GM18873 (cell line): ENCODE data around the gene ALK.

Experiments
- ATAC-seq: cut with Tn5 transposase; IDR thresholded peaks from one replicate; pipeline ENCODE4 v1.9.1; 2021; ENCODE audit warnings: mild to moderate bottlenecking, moderate library complexity, moderate number of reproducible peaks; ENCODE audit not compliant: unreplicated experiment, low FRiP score

ALK gene

GRCh38 chr2:29589440-29590103, 331.8 kb downstream of the ALK start:
- no peak for ATAC-seq

- no peak for ATAC-seq
Measured at GRCh38 chr2:29587402-29588190, 333.8 kb downstream of the ALK start.

DNA sequence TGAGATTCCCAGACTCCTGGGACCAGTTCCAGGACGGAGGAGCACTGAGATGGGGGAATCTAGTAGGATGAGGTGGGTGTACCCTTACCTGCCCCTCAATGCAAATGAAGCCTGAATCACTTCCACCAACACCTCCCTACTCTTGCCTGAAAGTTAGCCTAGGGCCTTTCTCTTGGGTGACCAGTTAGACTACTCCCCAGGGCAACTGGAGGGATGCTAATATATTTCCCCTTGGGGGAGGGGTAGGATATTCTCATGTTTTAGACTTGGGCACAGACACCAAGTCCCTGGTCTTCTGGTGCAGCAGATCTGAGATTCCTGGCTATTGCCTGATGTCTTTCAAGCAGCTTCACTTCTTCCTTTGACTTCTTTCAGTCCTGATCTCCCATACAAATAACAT, 334.5 kb downstream of the ALK start:
- no peak for ATAC-seq

DNA sequence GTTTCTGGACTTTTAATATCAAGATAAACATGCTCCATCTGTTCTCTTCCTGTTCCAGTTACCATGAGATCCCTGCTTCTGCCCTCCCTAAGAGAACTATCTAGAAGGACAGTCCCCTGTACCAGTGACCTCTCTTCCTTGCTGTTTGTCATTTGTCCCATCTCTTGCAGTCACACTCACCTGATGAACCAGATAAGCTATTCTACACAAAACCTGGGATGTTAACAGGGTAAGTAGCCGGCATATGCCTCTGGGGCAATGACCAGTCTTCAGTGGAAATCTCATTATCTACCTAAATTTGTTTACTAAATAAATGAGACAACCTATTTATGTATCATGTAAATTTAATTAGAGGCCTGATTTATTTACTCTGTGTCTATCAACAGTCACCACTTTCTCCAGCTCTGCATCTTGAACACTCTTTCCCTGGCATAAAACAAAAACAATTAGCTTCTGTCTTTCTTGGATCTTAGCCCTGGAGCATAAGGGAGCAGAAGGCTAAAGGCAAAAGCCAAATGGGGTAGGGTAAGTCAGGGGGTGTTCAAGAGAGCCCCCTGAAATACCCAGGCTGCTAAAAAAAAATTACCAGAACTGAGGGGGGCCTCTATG, 337.7 kb downstream of the ALK start:
- ATAC-seq = peak; percentile 12

- peak; percentile 65 for ATAC-seq
Measured at GRCh38 chr2:29583104-29583503, 338.3 kb downstream of the ALK start.

GRCh38 chr2:29582062-29582461, 339.3 kb downstream of the ALK start:
- ATAC-seq = peak; percentile 47

DNA sequence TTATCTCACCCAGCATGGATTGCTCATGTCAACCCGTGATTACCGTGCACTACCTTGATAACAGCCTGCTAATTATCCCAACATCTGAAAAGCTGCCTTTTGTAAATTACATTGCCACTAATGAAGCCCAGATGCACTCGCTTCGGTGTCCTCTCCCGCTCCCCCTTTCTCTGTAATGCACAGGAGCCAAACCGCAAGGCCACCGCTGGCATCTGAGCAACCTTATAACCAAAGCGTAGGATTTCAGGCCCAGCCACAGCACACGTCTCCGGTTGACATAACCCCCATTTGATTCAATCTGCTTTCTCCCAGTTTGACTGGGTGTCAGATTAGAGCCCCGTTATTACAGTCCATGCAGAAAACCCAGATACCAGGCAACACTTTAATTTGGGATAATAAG, 341.2 kb downstream of the ALK start:
- no peak for ATAC-seq

DNA sequence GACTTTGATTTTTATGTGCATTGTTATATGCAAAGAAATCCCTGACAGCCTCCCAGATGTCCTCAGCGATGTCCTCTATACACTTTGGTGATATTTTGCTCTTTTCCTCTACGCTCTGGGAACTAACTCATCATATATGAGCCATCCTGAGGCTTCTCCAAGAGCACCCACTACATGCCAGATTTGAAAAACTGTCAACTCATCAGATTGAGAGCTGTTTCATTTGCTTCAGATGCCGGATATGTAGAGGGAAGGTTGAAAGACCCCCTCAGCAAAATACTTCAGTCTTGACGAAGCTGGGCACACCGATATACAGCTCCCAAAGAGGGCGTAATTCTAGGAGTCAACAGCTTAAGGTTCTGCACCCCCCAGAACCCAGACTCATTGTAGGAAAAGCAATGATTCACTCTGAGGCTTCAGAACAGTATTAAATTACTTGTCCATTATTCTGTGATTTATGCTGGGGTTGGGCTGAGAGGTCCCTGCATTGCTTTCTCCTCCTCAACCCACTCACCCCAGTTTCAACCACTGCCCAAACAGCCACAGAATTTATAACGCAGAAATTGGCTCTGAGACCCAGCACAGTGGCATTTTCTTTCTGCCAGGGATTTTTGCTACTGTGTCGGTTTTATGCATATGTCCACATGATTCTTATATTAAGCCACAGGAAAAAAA, 341.8 kb downstream of the ALK start:
- ATAC-seq = no peak

DNA sequence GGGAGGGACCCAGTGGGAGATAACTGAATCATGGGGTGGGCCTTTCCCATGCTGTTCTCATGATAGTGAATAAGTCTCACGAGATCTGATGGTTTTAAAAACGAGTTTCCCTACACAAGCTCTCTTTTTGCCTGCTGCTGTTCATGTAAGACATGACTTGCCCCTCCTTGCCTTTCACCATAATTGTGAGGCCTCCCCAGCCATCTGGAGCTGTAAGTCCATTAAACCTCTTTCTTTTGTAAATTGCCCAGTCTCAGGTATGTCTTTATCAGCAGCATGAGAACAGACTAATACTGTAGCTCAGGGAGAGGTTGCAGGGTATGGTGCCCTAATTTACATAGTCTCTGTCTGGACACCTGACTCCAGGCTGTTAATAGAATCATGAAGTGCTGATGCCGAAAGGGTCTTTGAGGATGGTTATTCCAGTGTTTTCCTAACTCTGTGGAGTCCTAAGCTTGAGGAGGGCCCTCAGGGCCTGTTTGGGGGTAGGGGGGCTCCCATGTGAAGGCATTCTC, 343.2 kb downstream of the ALK start:
- no peak for ATAC-seq

DNA sequence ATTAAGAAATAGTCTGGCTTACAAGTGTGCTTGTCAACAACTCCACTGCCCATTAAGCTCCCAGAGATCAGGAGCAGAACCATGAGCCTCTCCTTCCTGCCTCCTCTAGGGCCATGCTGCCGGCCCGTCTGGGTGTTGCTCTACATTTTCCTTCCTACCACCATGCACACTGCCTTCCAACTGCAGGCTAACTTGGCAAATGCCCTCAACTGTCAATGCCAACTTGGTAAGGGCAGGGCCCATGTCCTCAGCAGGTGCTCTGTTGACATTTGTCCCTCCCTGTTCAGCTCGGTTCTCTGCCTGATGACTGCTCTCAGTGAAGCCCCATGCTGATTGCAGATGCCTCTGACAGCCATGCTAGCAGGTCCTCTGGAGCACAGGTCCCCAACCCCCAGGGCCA, 345.2 kb downstream of the ALK start:
- no peak for ATAC-seq

GRCh38 chr2:29575370-29575890, 346.0 kb downstream of the ALK start:
- ATAC-seq = no peak

DNA sequence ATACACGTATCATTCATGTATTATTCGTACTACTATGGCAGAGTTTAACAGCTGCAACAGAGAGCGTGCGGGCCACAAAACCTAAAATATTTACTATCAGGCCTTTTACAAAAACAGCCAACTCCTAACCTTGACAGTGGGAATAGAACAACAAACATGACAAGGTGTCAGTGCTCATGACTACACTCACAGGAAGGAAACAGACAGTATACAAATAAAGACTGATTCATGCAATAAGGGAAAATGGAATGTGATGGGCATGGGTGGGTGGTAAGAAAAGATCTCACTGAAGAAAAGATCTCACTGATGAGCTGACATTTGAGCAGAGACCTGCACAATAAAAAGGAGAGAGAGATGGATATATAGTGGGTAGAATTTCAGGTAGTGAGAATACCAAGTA, 347.8 kb downstream of the ALK start:
- no peak for ATAC-seq

GRCh38 chr2:29573147-29573546, 348.2 kb downstream of the ALK start:
- ATAC-seq = no peak

- no peak for ATAC-seq
Measured at GRCh38 chr2:29570539-29570938, 350.8 kb downstream of the ALK start.

DNA sequence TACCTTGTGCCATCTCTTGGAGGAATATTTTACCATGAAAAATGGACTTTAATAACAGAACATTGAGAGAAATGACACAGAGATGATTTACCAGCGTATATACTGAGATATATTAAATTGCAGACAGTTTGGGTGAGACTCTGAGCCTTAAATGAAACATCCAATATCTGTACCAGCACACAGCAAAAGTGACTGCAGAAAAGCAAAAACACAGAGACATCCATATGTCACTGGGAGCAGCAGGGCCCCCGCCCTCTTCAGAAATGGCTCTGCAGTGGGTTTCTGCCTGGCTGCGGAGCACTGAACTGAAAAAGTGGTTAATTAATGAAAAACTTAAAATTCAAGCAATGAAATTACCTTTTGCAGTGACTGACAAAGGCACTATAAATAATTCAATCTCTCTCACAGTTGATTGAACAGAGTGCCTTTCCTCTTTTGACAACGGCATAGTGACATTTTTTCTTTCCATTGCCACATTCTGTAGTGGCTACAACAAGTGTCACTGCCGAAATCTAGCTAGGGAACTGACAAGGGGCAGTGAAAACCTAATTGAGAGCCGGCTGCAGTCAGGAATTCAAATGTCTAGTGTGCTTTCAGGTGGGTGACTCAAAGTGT, 353.4 kb downstream of the ALK start:
- ATAC-seq = no peak

DNA sequence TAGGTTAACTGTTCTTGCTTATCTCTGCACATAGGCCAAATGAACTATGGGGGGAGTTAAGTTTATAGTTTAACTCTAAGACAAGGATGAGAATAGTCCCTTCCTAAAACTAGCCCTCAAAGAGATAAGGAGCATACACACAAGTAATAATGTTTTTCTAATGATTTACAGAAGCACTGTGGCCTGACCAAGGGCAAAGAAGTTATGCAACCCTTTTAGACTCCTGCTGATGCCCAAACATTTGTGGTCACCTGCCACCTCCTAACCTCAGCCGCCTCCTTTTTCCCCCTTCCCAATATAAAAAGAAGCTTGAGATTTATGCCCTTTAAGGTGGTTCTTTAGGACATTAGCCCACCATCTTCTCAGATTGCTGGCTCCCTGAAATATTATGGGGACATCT, 357.7 kb downstream of the ALK start:
- no peak for ATAC-seq

- ATAC-seq = no peak
Measured at GRCh38 chr2:29562896-29563295, 358.5 kb downstream of the ALK start.

GRCh38 chr2:29562319-29562718, 359.1 kb downstream of the ALK start:
- ATAC-seq = no peak

DNA sequence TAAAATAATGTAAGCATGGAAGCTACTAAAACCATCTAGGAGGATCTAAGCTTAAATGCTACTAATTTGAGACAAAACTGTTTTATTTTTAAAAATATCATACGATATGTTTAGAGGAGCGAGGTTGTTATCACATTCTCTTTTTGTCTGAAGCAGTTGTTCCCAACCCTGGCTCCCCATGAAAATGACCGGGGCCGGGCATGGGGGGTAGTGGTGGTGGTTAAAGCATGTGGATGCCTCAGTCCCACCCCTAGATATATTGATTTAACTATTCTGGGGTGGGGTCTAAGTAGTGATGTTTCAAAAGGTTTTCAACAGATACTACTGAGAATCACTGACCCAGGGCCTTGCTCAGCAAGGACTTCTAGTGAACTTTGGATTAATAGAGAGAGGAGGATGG, 359.8 kb downstream of the ALK start:
- no peak for ATAC-seq

GRCh38 chr2:29561181-29561580, 360.2 kb downstream of the ALK start:
- ATAC-seq = no peak
